RWPE1 (cell line): ENCODE measurements around the gene WRAP53.

Source experiments
- CTCF ChIA-PET: fragments of 350-600 bp; sonication (Branson Sonifier 250); formaldehyde crosslinking; extraction: SDS; loops from one replicate; lab custom pipeline; 2021; lab: Yijun Ruan, JAX
- POLR2A ChIA-PET: fragments of 400-600 bp; formaldehyde crosslinking; extraction: SDS; loops from one replicate; lab custom pipeline; 2020; ENCODE audit warnings: antibody characterized with exemption; ENCODE audit not compliant: low non-redundant PET; lab: Yijun Ruan, JAX
- DNase-seq: peaks from one replicate; pipeline ENCODE4 v3.0.0; 2012; ENCODE audit warnings: low spot score
- H3K27ac ChIP-seq: fragments of 450-650 bp; 2 replicates; pipeline ENCODE4 v1.5.1; 2017
- CTCF ChIP-seq: fragments of 450-650 bp; conservative IDR thresholded peaks from 2 replicates; pipeline ENCODE4 v1.5.1; 2017; ENCODE audit warnings: low read depth, mild to moderate bottlenecking

WRAP53 gene

DNA sequence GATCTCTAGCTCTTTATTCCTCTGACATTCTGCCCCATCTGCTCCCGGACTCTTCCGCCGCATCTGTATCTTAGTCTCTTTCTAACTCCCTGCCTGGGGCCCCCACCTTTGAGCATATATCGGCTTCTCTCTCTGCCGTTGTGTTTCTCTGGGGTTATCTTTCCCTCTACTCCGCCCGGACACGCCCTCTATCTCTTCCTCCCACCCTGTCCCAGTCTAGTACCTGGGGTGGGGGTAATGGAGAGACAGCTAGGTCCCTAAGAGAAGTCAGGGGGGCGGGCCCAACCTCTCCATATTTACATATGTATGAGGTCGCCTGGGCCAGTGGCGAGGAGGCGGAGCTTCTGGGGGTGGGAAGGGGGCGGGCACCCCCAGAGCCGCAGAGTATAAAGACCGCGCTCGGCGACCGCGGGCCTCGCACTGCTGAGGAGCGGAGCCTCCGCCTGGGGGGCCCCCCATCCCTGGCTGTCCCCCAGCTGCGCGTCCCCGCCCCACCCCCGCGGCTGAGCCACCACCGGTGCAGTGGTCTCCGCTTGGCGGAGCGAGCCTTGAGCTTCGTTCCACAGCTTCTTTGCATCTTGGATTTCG, 37.7 kb upstream of the WRAP53 start, which contains the start of gene ATP1B2:
Gene ATP1B2, plus strand, starts transcription at position 418 of the 588 bp plus-strand sequence. CDS start 593 bp downstream, outside the sequence.
- ChIA-PET POLR2A (interaction anchor here (0.8 kb wide), 1 partner anchor 36 kb away, joined by 3 read pairs; no protein-coding TSS in a partner anchor), CTCF (interaction anchor here (0.6 to 1.2 kb wide), 3 partner anchors 18 to 340 kb away, joined by 3 to 5 read pairs (median 4); partner anchors contain the start of gene TP53)
- peak; percentile 43 for DNase-seq
- no peak within 1 kb of the TSS for H3K27ac ChIP-seq
- no peak for TF ChIP-seq CTCF

DNA sequence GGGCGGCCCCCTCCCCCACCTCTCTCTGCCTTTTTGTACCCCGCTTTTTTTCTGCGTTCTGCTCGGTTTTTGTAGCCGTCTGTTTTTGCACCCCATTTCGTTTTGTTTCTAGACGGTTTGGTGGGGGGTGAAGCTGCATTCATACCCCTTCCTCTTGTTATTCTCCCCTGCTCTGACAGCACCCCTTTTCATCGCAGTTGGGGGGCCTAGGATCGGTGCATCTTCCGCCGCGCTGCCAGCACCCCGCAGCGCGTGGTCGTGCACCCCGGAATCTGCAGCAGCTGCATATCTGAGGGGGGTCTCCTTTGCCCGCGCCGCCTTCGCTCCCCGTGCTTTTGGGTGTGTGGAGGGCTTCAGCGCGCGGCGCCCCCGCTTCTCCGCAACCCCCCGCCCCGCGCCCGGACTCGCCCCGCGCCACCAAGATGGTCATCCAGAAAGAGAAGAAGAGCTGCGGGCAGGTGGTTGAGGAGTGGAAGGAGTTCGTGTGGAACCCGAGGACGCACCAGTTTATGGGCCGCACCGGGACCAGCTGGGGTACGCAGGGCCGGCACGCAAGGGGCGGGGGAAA, 37.1 kb upstream of the WRAP53 start:
- POLR2A ChIA-PET, result interaction anchor here (0.6 to 0.8 kb wide), 2 partner anchors 35 to 293 kb away, joined by 3 to 4 read pairs; no protein-coding TSS in a partner anchor
- H3K27ac ChIP-seq, result no peak overlapping the region
- no peak for TF ChIP-seq CTCF
- no peak for DNase-seq
- CTCF ChIA-PET, result interaction anchor here (0.6 to 1.2 kb wide), 4 partner anchors 19 to 339 kb away, joined by 3 to 5 read pairs (median 4); partner anchors contain the start of gene TP53

GRCh38 chr17:7651665-7652387, 36.5 kb upstream of the WRAP53 start:
- no peak for TF ChIP-seq CTCF
- CTCF ChIA-PET, result interaction anchor here (0.5 to 1.1 kb wide), 3 partner anchors 36 to 176 kb away, joined by 3 to 5 read pairs (median 5); partner anchors contain the start of gene TP53
- no peak for DNase-seq
- POLR2A ChIA-PET, result interaction anchor here (0.6 to 0.8 kb wide), 2 partner anchors 34 to 293 kb away, joined by 3 to 4 read pairs; no protein-coding TSS in a partner anchor
- no peak overlapping the region for H3K27ac ChIP-seq

DNA sequence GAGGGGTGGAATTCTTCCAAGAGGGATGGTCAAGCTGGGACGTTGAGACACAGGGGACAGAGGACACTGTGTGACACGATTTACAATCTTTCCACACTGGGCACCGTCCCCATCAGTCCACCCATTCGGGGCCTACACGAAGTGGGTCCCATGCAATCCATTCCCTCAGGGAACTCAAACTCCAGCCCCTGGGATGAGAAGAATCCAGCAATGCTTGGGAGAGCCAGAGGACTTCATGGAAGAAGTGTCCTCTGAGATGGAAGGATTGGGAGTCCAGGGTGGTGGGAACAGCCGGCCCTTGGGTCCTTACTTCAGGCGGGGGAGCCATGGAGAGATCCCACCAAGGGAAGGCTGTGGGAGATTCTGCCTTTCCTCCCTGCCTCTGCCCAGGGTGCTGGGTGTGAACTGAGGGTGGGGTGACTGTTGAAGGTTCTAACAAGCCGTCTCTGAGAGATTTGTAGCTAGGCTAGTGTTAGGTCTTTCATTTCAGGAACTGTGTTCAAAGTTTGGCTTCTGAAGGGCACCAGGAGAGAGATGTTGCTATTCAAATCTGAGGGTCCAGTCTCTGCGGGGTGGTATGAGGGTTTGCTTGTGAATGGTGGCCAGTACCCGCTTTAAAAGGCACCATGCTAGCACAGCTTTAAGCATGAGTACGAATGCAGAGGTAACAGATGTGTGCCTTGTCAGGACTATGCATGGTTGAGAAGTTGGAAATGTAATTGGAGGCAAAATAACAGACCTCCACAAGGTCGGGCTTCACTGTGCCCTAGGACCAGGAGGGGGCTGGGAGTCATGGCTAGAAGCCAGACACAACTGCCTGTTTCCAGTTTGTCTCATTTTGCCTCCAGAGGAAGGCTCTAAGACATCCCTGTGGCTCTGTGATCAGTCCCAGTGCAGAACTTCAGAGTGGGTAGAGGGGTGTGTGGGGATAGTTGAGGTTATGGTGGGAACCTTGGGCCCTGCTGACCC, 35.6 kb upstream of the WRAP53 start:
- POLR2A ChIA-PET, result no interaction called here
- CTCF ChIA-PET, result interaction anchor here (0.6 kb wide), 1 partner anchor 49 kb away, joined by 3 read pairs; no protein-coding TSS in a partner anchor
- H3K27ac ChIP-seq, result no peak overlapping the region
- no peak for TF ChIP-seq CTCF
- DNase-seq, result no peak

- DNase-seq, result no peak
- TF ChIP-seq CTCF, result no peak
- ChIA-PET CTCF (interaction anchor here (1.8 kb wide), 1 partner anchor 23 kb away, joined by 7 read pairs; no protein-coding TSS in a partner anchor), POLR2A (no interaction called here)
- H3K27ac ChIP-seq, result no peak overlapping the region
These were observed 33.3 kb upstream of the WRAP53 start for GRCh38 chr17:7654832-7655540.
